SH-SY5Y (cell line): ENCODE data around the gene ELK4.

Experiments used
- GATA2 ChIP-seq: IDR thresholded peaks from 2 replicates; pipeline ENCODE4 v1.6.1; 2011; ENCODE audit warnings: mild to moderate bottlenecking, low read depth, low read length
- GATA3 ChIP-seq: IDR thresholded peaks from 2 replicates; pipeline ENCODE4 v1.6.1; 2011; ENCODE audit warnings: low read depth, mild to moderate bottlenecking, low read length, moderate library complexity

ELK4 gene

GRCh38 chr1:205580140-205580922 lies 51.5 kb downstream of the ELK4 start:
- TF ChIP-seq GATA2, result no peak
- no peak for TF ChIP-seq GATA3

GRCh38 chr1:205579711-205580110 lies 52.1 kb downstream of the ELK4 start:
- TF ChIP-seq GATA2 (no peak), GATA3 (no peak)

- no peak for TF ChIP-seq GATA2
Measured at GRCh38 chr1:205578780-205579571, 52.8 kb downstream of the ELK4 start.

GRCh38 chr1:205577874-205578658 lies 53.7 kb downstream of the ELK4 start:
- TF ChIP-seq GATA3 (no peak), GATA2 (peak; percentile 81; the same call in 1 of the 2 replicates)

- no peak for TF ChIP-seq GATA3
- TF ChIP-seq GATA2, result no peak
Measured at GRCh38 chr1:205576805-205577761, 54.7 kb downstream of the ELK4 start.

GRCh38 chr1:205576011-205576410 lies 55.8 kb downstream of the ELK4 start:
- TF ChIP-seq GATA3 (no peak), GATA2 (no peak)

GRCh38 chr1:205575294-205575885 lies 56.4 kb downstream of the ELK4 start:
- no peak for TF ChIP-seq GATA2
- no peak for TF ChIP-seq GATA3

- TF ChIP-seq GATA3 (no peak), GATA2 (no peak)
Measured at GRCh38 chr1:205572421-205572820, 59.4 kb downstream of the ELK4 start.

- no peak for TF ChIP-seq GATA2
- no peak for TF ChIP-seq GATA3
Measured at GRCh38 chr1:205571747-205572146, 60.1 kb downstream of the ELK4 start.

- TF ChIP-seq GATA2 (no peak), GATA3 (no peak)
Measured at GRCh38 chr1:205570796-205571537, 60.8 kb downstream of the ELK4 start.

GRCh38 chr1:205570173-205570501 lies 61.7 kb downstream of the ELK4 start:
- no peak for TF ChIP-seq GATA2

GRCh38 chr1:205569411-205570172 lies 62.2 kb downstream of the ELK4 start:
- TF ChIP-seq GATA2 (no peak), GATA3 (no peak)
